Natural killer cell (primary cell): ENCODE results near the gene FRMD4A. TPM values are rescaled to one million over a fixed set of nuclear protein-coding genes. Genes with fewer than 3 reads are reported as not detected.

Experiments
- ATAC-seq, 3 donors: fragments of 150-1000 bp in 2 of 3; fragments of 200-7000 bp in 1 of 3; cut with Tn5 transposase; 1 replicate in 1 of 3; 2 replicates in 2 of 3; pipeline ENCODE4 v1.10.0; 2021; ENCODE audit warnings: mild to moderate bottlenecking in 2 of 3, moderate library complexity in 2 of 3
- DNase-seq, 2 donors: peaks; one replicate each; pipeline versions ENCODE4 v3.0.0 to v3.0.0-alpha.2; 2013 to 2021; ENCODE audit warnings: mixed read lengths in 1 of 2
- H3K27ac ChIP-seq: one replicate; pipeline ENCODE4 v1.5.1; 2013; ENCODE audit warnings: mild to moderate bottlenecking, low read length
- H3K27me3 ChIP-seq: one replicate; pipeline ENCODE4 v1.6.1; 2013; ENCODE audit warnings: low read length; ENCODE audit not compliant: control insufficient read depth, insufficient read depth
- H3K36me3 ChIP-seq: one replicate; pipeline ENCODE4 v1.6.1; 2013; ENCODE audit warnings: low read length; ENCODE audit not compliant: control insufficient read depth, insufficient read depth
- H3K4me1 ChIP-seq: one replicate; pipeline ENCODE4 v1.6.1; 2013; ENCODE audit warnings: low read length; ENCODE audit not compliant: control insufficient read depth, insufficient read depth
- H3K4me3 ChIP-seq: one replicate; pipeline ENCODE4 v1.5.1; 2013; ENCODE audit warnings: low read length
- H3K9me3 ChIP-seq: one replicate; pipeline ENCODE4 v1.6.1; 2013; ENCODE audit warnings: low read length; ENCODE audit not compliant: control insufficient read depth, insufficient read depth
- H3K27ac Mint-ChIP-seq, 2 donors: one replicate each; pipeline ENCODE4 v1.8.0; 2022; ENCODE audit warnings: mild to moderate bottlenecking in 2 of 2, mixed read lengths in 2 of 2, moderate library complexity in 1 of 2
- H3K27me3 Mint-ChIP-seq, 2 donors: one replicate each; pipeline ENCODE4 v1.8.0; 2022; ENCODE audit warnings: low read depth in 2 of 2, mixed read lengths in 2 of 2
- H3K36me3 Mint-ChIP-seq: one replicate; pipeline ENCODE4 v1.8.0; 2022; ENCODE audit warnings: mixed read lengths
- H3K4me1 Mint-ChIP-seq, 2 donors: one replicate each; pipeline ENCODE4 v1.8.0; 2022; ENCODE audit warnings: mixed read lengths in 2 of 2
- H3K4me3 Mint-ChIP-seq: one replicate; pipeline ENCODE4 v1.8.0; 2022; ENCODE audit warnings: mild to moderate bottlenecking, moderate library complexity, mixed read lengths
- H3K9me3 Mint-ChIP-seq, 2 donors: one replicate each; pipeline ENCODE4 v1.8.0; 2022; ENCODE audit warnings: mixed read lengths in 2 of 2
- WGBS: methylation state at CpG from one replicate; pipeline ENCODE4 v1.1.7; 2013; ENCODE audit warnings: missing lambda C conversion rate; ENCODE audit not compliant: insufficient coverage; 5-methylcytosine and 5-hydroxymethylcytosine counted together
- intact Hi-C: fragments of 100-400 bp; cut with micrococcal nuclease; formaldehyde crosslinking; loops from one replicate; pipeline ENCODE4 v1.14.2; 2022
- total RNA-seq, 4 donors: library from RNA; stranded (reverse); fragments of 120-200 nt in 1 of 4; gene quantifications; one replicate each; pipeline versions ENCODE4 v1.2.3 to v1.2.4, GENCODE V29; 2013 to 2022
- TF ChIP-seq, protein P1 (sequence below): fragments of 200-600 bp; IDR thresholded peaks from one replicate; pipeline ENCODE4 v1.8.0; 2022; ENCODE audit warnings: antibody characterized with exemption

The FRMD4A gene
- total RNA-seq, 3 donors from 2014 or later (not counting 1 experiment from before 2014, with no cell fraction given), result 0.36 to 0.38 TPM; not detected in 1

- Histone ChIP-seq H3K4me3 (no peak overlapping the region), H3K27me3 (peaks cover 4% of the 10 kb centered on the region), H3K9me3 (peaks cover 2% of the 10 kb centered on the region), H3K27ac (no peak overlapping the region), H3K36me3 (no peaks in the 10 kb centered on the region), H3K4me1 (no peaks in the 10 kb centered on the region)
- H3K4me1 Mint-ChIP-seq, result no peaks in the 10 kb centered on the region
- H3K27ac Mint-ChIP-seq, result no peak overlapping the region
- WGBS, result 85% methylated on average over 2 of the region's 3 CpGs
- H3K36me3 Mint-ChIP-seq, result no peaks in the 10 kb centered on the region
- no peak overlapping the region for H3K4me3 Mint-ChIP-seq
- DNase-seq (no peak), ATAC-seq (no peak)
- peaks cover 3% of the 10 kb centered on the region in 2 donors for H3K9me3 Mint-ChIP-seq
- TF ChIP-seq, protein P1, sequence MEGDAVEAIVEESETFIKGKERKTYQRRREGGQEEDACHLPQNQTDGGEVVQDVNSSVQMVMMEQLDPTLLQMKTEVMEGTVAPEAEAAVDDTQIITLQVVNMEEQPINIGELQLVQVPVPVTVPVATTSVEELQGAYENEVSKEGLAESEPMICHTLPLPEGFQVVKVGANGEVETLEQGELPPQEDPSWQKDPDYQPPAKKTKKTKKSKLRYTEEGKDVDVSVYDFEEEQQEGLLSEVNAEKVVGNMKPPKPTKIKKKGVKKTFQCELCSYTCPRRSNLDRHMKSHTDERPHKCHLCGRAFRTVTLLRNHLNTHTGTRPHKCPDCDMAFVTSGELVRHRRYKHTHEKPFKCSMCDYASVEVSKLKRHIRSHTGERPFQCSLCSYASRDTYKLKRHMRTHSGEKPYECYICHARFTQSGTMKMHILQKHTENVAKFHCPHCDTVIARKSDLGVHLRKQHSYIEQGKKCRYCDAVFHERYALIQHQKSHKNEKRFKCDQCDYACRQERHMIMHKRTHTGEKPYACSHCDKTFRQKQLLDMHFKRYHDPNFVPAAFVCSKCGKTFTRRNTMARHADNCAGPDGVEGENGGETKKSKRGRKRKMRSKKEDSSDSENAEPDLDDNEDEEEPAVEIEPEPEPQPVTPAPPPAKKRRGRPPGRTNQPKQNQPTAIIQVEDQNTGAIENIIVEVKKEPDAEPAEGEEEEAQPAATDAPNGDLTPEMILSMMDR, result no peak
- intact Hi-C loops, result no loop called here
- H3K27me3 Mint-ChIP-seq, result peaks cover 23 to 42% of the 10 kb centered on the region in 2 donors
These were observed 313.3 kb downstream of the FRMD4A start for GRCh38 chr10:14017467-14017866.

DNA sequence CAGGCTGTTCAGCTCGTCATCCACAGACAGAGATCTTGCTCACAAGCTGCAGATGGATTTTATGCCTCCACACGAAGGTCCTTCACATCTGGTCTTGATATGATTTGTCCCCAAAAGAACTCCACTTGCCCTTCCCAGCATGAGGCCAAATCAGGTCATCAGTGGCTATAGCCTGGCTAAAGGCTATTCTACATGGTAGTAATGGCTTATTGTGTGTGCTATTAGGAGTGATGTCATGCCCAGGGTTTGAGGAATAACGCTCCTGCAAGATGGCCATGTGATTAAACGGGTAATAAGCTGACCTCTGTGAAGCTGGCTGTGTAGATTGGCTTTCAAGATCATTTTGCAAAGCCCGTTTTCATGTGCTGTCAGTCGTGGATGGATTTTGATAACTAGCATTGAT, 313.8 kb downstream of the FRMD4A start:
- Mint-ChIP-seq H3K4me1 (no peaks in the 10 kb centered on the region), H3K4me3 (no peak overlapping the region), H3K27ac (no peak overlapping the region), H3K36me3 (no peaks in the 10 kb centered on the region), H3K9me3 (peaks cover 3% of the 10 kb centered on the region in 2 donors), H3K27me3 (peaks cover 20 to 37% of the 10 kb centered on the region in 2 donors)
- Histone ChIP-seq H3K4me3 (no peak overlapping the region), H3K27me3 (peaks cover 4% of the 10 kb centered on the region), H3K27ac (no peak overlapping the region), H3K9me3 (peaks cover 2% of the 10 kb centered on the region), H3K36me3 (no peaks in the 10 kb centered on the region), H3K4me1 (no peaks in the 10 kb centered on the region)
- 89% methylated on average over 6 of the region's 6 CpGs for WGBS
- TF ChIP-seq, protein P1, result no peak
- intact Hi-C loops, result no loop called here
- no peak for ATAC-seq
- DNase-seq, result no peak

- Mint-ChIP-seq H3K9me3 (peaks cover 3% of the 10 kb centered on the region in 2 donors), H3K36me3 (no peaks in the 10 kb centered on the region), H3K4me3 (no peak overlapping the region), H3K4me1 (no peaks in the 10 kb centered on the region), H3K27me3 (peaks cover 27 to 42% of the 10 kb centered on the region in 2 donors), H3K27ac (no peak overlapping the region)
- Histone ChIP-seq H3K27ac (no peak overlapping the region), H3K4me3 (no peak overlapping the region), H3K27me3 (peaks cover 4% of the 10 kb centered on the region), H3K4me1 (no peaks in the 10 kb centered on the region), H3K9me3 (peaks cover 2% of the 10 kb centered on the region), H3K36me3 (no peaks in the 10 kb centered on the region)
- intact Hi-C loops, result no loop called here
- WGBS, result 13% methylated on average over 8 of the region's 8 CpGs
- ATAC-seq (no peak), DNase-seq (peak in 1 of 2 donors; percentile 50)
- TF ChIP-seq, protein P1, result no peak
These were observed 314.6 kb downstream of the FRMD4A start for GRCh38 chr10:14016011-14016536.

DNA sequence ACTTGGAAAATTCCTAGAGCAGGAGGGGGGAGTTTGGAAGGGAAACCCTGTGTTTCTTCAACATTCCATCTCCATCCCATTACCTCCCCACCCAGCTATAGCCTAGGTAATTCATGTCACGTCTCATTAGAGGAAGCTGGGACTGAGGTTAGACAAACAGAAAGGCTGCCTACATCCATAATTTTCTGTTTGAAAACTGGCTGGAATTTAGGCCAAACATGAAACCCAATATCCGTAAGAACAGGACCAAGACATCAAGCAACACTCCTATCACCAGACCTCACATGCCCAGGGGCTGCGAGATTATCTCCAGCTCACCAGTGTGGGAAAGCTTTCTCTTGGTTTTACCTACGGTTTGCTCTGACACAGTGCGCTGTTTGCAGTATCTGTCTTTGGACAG, 316.3 kb downstream of the FRMD4A start:
- WGBS, result 86% methylated on average over 5 of the region's 5 CpGs
- Mint-ChIP-seq H3K9me3 (peaks cover 3% of the 10 kb centered on the region in 2 donors), H3K4me3 (no peak overlapping the region), H3K4me1 (peaks cover 8 to 10% of the 10 kb centered on the region in 2 donors), H3K36me3 (no peaks in the 10 kb centered on the region), H3K27me3 (peaks cover 29 to 49% of the 10 kb centered on the region in 2 donors), H3K27ac (no peak overlapping the region)
- TF ChIP-seq, protein P1, result no peak
- Histone ChIP-seq H3K4me3 (no peak overlapping the region), H3K27ac (no peak overlapping the region), H3K36me3 (no peaks in the 10 kb centered on the region), H3K4me1 (peaks cover 7% of the 10 kb centered on the region), H3K9me3 (no peaks in the 10 kb centered on the region), H3K27me3 (peaks cover 5% of the 10 kb centered on the region)
- DNase-seq (no peak), ATAC-seq (no peak)
- intact Hi-C loops, result no loop called here
